ENCODE results near the gene LAPTM4A.
"Not testable (repeated sequence)": the region's sequence is repeated elsewhere in the genome, so short reads cannot be mapped to it uniquely, and the experiment has no call there.

The LAPTM4A gene

GRCh38 chr2:20077411-20077940 lies 26.0 kb upstream of the LAPTM4A start:
- no peak for DNase-seq (ENCODE audit: extremely low read depth in 1 of 2, low read depth in 1 of 2)

GRCh38 chr2:20076757-20077156 lies 25.3 kb upstream of the LAPTM4A start:
- DNase-seq (ENCODE audit: extremely low read depth in 1 of 2, low read depth in 1 of 2), result no peak

- DNase-seq (ENCODE audit: extremely low read depth in 1 of 2, low read depth in 1 of 2), result no peak
These were observed 23.5 kb upstream of the LAPTM4A start for GRCh38 chr2:20074901-20075300.

GRCh38 chr2:20074046-20074648 lies 22.7 kb upstream of the LAPTM4A start:
- DNase-seq (ENCODE audit: extremely low read depth in 1 of 2, low read depth in 1 of 2), result not testable (repeated sequence)

GRCh38 chr2:20073460-20073859 lies 22.0 kb upstream of the LAPTM4A start:
- DNase-seq (ENCODE audit: extremely low read depth in 1 of 2, low read depth in 1 of 2), result no peak

DNA sequence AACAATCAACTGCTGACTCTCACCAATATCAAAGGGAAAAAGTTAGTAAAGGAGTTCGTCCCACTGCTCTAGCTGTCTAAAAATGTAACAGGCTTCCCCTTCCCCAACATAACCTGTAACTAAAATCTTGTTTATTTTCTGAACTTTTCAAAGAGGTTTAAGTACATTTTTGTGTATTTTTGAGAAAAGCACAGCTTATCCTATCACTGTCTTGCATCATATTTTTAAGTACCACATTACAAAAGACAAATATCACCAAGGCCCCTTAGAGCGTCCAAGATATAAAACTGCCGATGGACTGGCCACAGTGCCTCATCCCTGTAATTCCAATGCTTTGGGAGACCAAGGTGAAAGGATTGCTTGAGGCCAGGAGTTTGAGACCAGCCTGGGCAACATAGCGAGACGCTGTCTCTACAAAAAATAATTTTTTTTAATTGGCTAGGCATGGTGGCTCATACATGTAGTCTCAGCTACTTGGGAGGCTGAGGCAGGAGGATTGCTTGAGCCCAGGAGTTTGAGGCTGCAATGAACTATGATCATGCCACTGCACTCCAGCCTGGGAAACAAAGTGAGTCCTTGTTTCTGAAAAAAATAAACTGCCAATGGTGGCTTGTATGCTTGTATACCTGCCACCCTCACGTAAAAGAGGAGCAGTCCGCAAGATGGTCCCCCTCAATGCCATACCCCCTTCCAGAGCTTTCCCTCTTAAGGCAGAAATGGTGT lies 21.2 kb upstream of the LAPTM4A start:
- DNase-seq (ENCODE audit: extremely low read depth in 1 of 2, low read depth in 1 of 2), result no peak

- no peak for DNase-seq (ENCODE audit: extremely low read depth in 1 of 2, low read depth in 1 of 2)
These were observed 20.3 kb upstream of the LAPTM4A start for GRCh38 chr2:20071397-20072383.

DNA sequence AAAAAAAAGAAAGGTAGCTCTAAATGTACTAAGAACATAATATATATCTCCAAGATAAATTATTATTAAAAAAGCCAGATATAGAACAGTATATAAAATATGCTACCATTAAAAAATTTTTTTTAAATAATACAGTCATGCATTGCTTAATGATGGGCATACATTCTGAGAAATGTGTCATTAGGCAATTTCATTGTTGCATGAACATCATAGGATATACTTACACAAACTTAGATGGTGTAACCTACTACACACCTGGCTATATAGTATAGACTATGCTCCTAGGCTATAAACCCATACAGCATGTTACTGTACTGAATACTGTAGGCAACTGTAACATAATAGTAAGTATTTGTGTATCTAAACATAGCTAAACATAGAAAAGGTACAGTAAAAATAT lies 18.3 kb upstream of the LAPTM4A start:
- no peak for DNase-seq (ENCODE audit: extremely low read depth in 1 of 2, low read depth in 1 of 2)

- no peak for DNase-seq (ENCODE audit: extremely low read depth in 1 of 2, low read depth in 1 of 2)
These were observed 16.7 kb upstream of the LAPTM4A start for GRCh38 chr2:20067992-20068584.

DNA sequence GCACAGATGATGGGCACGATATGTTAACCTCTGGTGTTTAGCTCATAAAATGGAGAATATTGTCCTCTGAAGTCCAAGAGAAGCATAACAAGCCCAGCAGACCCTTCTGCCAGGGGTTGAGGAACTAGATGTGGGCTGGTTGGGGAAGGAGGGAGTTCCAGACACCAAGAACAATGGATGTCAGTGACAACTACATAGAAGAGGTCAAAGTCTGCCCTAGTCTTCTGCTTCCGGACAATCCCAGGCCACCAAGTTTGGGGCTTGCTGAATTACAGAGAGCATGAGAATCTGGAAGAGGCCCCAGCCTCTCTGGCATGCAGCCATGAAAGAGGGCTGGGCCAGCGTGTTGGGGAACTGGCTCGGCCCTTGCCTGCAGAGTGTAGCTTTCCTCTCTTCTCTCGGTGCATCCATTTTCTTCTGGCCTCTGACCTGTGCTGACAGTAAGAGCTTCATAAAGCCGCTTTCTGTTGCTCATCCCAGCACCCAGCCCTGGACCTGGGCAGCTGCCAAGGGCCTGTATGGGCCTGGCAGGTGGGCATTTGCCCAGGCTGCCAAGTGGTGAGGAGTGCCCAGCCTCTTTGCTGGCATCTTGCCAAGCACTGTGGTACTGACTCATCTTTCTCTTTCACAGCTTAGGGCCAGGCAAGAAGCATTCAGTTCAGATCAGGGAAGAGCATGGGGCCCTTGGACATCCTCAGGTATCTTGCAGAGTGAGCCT lies 14.6 kb upstream of the LAPTM4A start:
- DNase-seq (ENCODE audit: extremely low read depth in 1 of 2, low read depth in 1 of 2), result no peak

DNA sequence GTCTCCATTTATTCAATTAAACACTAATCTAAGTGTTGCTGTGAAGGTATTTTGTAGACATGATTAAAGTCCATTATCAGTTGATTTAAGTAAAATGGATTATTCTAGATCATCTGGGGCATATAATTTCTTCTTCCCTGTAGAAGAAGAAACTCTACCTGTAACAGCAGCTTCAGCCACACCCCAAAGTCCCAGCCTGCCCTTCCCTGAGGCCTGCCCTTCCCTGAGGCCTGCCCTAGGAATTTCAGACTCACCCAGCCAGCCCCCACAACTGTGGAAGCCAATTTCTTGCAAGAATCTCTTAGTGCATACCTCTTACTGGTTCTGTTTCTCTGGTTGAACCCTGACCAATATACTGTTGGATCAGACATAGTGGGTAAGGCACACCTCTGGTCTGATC lies 13.4 kb upstream of the LAPTM4A start:
- no peak for DNase-seq (ENCODE audit: extremely low read depth in 1 of 2, low read depth in 1 of 2)

DNA sequence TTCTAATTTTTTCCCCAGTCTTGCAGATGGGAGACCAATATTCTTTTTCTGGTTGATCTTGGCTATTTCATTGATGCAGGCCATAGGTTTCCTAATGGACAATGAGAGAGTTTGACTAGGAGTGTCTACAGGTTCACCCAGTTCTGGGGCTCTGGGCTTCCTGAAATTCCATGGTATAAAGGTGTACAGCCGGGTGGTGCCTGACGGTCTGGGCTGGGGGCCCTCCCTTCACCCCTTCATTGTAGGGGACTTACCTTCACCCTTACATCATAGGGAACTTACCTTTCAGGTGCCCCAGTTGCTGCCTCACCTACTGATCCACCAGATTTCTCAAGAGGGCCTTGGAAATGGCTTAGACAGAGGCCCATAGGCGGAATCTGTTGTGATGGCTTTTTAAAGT lies 13.0 kb upstream of the LAPTM4A start:
- no peak for DNase-seq (ENCODE audit: extremely low read depth in 1 of 2, low read depth in 1 of 2)

GRCh38 chr2:20062615-20063545 lies 11.5 kb upstream of the LAPTM4A start:
- no peak for DNase-seq (ENCODE audit: extremely low read depth in 1 of 2, low read depth in 1 of 2)

DNA sequence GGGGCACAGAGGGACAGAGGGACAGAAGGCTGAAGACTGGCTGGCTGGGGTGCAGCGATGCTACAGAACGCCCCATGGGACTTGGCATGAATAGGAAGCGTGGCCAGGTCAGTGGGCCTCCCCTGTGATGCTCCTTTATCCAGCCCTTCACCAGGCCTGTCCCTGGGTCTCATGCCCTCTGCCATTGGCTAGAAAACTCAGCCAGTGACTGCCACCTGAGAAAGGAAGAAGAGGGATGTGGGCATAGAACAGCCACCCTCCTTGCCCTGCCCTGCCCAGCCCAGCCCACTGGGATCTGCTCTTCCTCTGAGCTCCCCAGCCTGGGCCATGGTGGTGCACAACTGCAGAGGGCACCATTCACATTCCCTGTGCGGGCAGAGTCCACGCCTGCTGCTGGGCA lies 10.5 kb upstream of the LAPTM4A start:
- DNase-seq (ENCODE audit: extremely low read depth in 1 of 2, low read depth in 1 of 2), result no peak

GRCh38 chr2:20061476-20061875 lies 10.0 kb upstream of the LAPTM4A start:
- no peak for DNase-seq (ENCODE audit: extremely low read depth in 1 of 2, low read depth in 1 of 2)

- no peak for DNase-seq (ENCODE audit: extremely low read depth in 1 of 2, low read depth in 1 of 2)
These were observed 8.7 kb upstream of the LAPTM4A start for GRCh38 chr2:20060106-20060505.

DNA sequence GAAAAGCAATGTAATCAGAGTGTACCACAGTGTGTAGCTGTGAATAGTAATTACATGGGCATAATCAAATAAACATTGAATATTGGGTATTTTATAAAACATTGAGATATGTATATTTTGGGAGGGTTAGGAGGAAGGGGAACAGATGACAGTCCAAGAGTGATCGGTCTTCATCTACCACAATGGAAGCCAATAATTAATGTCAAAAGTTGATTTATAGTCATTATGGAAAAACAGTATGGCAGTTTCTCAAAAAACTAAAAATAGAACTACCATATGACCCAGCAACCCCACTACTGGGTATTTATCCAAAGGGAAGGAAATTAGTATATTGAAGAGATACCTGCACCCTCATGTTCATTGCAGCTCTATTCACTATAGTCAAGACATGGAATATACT lies 5.8 kb upstream of the LAPTM4A start:
- no peak for DNase-seq (ENCODE audit: extremely low read depth in 1 of 2, low read depth in 1 of 2)

DNA sequence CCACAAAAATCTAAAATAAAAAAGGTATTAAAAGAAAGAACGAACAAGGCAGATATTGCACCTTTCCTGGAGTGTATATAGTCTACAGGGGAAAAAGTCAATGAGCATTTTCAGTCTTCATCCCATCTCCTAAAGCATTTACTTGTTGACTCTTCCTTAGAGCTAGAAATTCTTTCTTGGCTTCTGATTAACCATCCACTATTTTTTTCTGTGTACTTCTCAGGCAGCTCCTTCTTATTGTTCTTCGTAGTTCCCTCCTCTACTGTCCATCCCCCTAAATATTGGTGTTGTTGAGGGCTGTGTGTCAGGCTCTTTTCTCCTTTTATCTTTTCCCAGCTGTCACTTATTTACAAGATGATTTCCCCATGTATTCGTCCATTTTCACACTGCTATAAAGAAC lies 3.5 kb upstream of the LAPTM4A start:
- DNase-seq (ENCODE audit: extremely low read depth in 1 of 2, low read depth in 1 of 2), result no peak

DNA sequence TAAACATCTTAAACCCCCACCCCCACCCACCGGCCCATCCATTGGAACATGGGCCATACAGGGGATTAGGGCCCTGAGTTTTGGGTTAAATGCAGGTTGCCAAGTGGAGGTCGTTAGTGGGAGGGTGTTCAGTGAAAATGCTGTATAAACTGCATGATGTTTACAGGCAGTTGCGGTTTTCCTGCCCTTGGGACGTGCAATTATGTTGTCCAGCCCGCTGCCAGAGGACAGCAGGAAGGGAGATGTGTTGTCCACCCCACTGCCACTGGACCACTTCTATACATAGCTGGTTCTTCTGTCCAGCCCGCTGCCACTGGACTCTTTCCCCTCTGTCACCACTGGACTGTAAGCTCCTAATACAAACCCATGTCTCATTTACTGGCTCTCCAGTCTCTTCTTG lies 2.7 kb upstream of the LAPTM4A start:
- no peak for DNase-seq (ENCODE audit: extremely low read depth in 1 of 2, low read depth in 1 of 2)
